H1 (cell line): ENCODE results near the gene PFKFB3. TPM values are rescaled to one million over a fixed set of nuclear protein-coding genes. Genes with fewer than 3 reads are reported as not detected.

Experiments used
- CHD2 ChIP-seq: IDR thresholded peaks from 2 replicates; pipeline ENCODE4 v1.6.1; 2012; ENCODE audit warnings: low read length, improper control_type of control experiment
- JUN ChIP-seq: IDR thresholded peaks from 2 replicates; pipeline ENCODE4 v1.6.1; 2011; ENCODE audit warnings: low read depth, mild to moderate bottlenecking, improper control_type of control experiment, low read length
- KDM4A ChIP-seq: IDR thresholded peaks from one replicate; pipeline ENCODE4 v1.7.1; 2012; ENCODE audit warnings: low read depth, mild to moderate bottlenecking, moderate library complexity, low read length, inconsistent platforms; ENCODE audit not compliant: severe bottlenecking
- NRF1 ChIP-seq: IDR thresholded peaks from 2 replicates; pipeline ENCODE4 v1.6.1; 2011; ENCODE audit warnings: mild to moderate bottlenecking, low read depth, low read length, improper control_type of control experiment
- RAD21 ChIP-seq, 2 experiments: IDR thresholded peaks in 1 of 2; conservative IDR thresholded peaks in 1 of 2; 2 replicates each; pipeline ENCODE4 v1.6.1; 2011; ENCODE audit warnings: low read depth in 2 of 2, low read length in 2 of 2, improper control_type of control experiment in 1 of 2, inconsistent platforms in 1 of 2, mild to moderate bottlenecking in 1 of 2, moderate library complexity in 1 of 2
- TCF12 ChIP-seq: IDR thresholded peaks from 2 replicates; pipeline ENCODE4 v1.6.1; 2011; ENCODE audit warnings: low read depth, mild to moderate bottlenecking, low read length
- polyA plus RNA-seq, 7 experiments: library from polyadenylated mRNA; depleted of rRNA in 3 of 7; stranded (reverse) in 5 of 7; unstranded in 2 of 7; fragments of >200 nt in 5 of 7; fragments of 200-250 nt in 2 of 7; gene quantifications; 1 replicate in 5 of 7; 2 replicates in 1 of 7; 4 replicates in 1 of 7; pipeline versions ENCODE4 v1.2.1 to v1.2.3, GENCODE V29; 2011 to 2013; ENCODE audit warnings: missing spikeins in 2 of 7, mixed read lengths in 2 of 7
- total RNA-seq: library from RNA; stranded (reverse); fragmentation: NEBNext Ultra II Directional; extraction: Animal tissue kit (Norgen Biotek cat#: 25700); gene quantifications from 2 replicates; pipeline ENCODE4 v1.2.1, GENCODE V29; 2021

Gene PFKFB3
- total and polyA plus RNA-seq, 2 of the 8 experiments (the other 6 are each of a cell fraction or from before 2014, with no cell fraction given) = 15.6 to 32.0 TPM

- TF ChIP-seq JUN = no peak
- TF ChIP-seq RAD21 (IDR thresholded peaks at IDR 0.05 in 1 of 2, conservative IDR thresholded peaks at IDR 0.05 in 1 of 2; ENCODE audit: low read depth in 2 of 2, low read length in 2 of 2) = no peak
- TF ChIP-seq KDM4A = no peak
- TF ChIP-seq TCF12 = no peak
- no peak for TF ChIP-seq CHD2
- no peak for TF ChIP-seq NRF1
Observed at GRCh38 chr10:6233725-6234277, 31.1 kb downstream of the PFKFB3 start (continued).
